Measurements from ENCODE around the gene CDX4.
"Not testable (repeated sequence)": the region's sequence is repeated elsewhere in the genome, so short reads cannot be mapped to it uniquely, and the experiment has no call there.

The CDX4 gene

GRCh38 chrX:73446831-73447230, at the start of gene CDX4:
TSS of gene CDX4 (plus strand) at chrX:73447053. CDS start at chrX:73447254, 201 bp downstream.
- no peak for DNase-seq

- DNase-seq: no peak
Measured at GRCh38 chrX:73398185-73398914, 48.5 kb upstream of the CDX4 start.

GRCh38 chrX:73400136-73400748, 46.6 kb upstream of the CDX4 start:
- no peak for DNase-seq

- DNase-seq: no peak
Measured at GRCh38 chrX:73401591-73402266, 45.1 kb upstream of the CDX4 start.

GRCh38 chrX:73412930-73413329, 33.9 kb upstream of the CDX4 start:
- DNase-seq: no peak

GRCh38 chrX:73447311-73447794, 500 bp downstream of the CDX4 start:
- no peak for DNase-seq

GRCh38 chrX:73448379-73448778, 1.5 kb downstream of the CDX4 start:
- no peak for DNase-seq

- no peak for DNase-seq
Measured at GRCh38 chrX:73455171-73455570, 8.3 kb downstream of the CDX4 start.

GRCh38 chrX:73457306-73457705, 10.5 kb downstream of the CDX4 start:
- DNase-seq: no peak

- DNase-seq: no peak
Measured at GRCh38 chrX:73468376-73468775, 21.5 kb downstream of the CDX4 start.

GRCh38 chrX:73478961-73479360, 32.1 kb downstream of the CDX4 start:
- no peak for DNase-seq

- no peak for DNase-seq
Measured at GRCh38 chrX:73481521-73481920, 34.7 kb downstream of the CDX4 start.

GRCh38 chrX:73490661-73491060, 43.8 kb downstream of the CDX4 start:
- DNase-seq: no peak

- not testable (repeated sequence) for DNase-seq
Measured at GRCh38 chrX:73492178-73492577, 45.3 kb downstream of the CDX4 start.
